Activated CD4-positive, CD25-positive, alpha-beta regulatory T cell (primary cell): ENCODE results near the gene ATAD3A.
"Not testable (repeated sequence)": the region's sequence is repeated elsewhere in the genome, so short reads cannot be mapped to it uniquely, and the experiment has no call there.

Experiments used
- DNase-seq, 4 experiments: peaks; one replicate each; lab custom pipeline; 2025; lab: John Stamatoyannopoulos, UW

ATAD3A gene

DNA sequence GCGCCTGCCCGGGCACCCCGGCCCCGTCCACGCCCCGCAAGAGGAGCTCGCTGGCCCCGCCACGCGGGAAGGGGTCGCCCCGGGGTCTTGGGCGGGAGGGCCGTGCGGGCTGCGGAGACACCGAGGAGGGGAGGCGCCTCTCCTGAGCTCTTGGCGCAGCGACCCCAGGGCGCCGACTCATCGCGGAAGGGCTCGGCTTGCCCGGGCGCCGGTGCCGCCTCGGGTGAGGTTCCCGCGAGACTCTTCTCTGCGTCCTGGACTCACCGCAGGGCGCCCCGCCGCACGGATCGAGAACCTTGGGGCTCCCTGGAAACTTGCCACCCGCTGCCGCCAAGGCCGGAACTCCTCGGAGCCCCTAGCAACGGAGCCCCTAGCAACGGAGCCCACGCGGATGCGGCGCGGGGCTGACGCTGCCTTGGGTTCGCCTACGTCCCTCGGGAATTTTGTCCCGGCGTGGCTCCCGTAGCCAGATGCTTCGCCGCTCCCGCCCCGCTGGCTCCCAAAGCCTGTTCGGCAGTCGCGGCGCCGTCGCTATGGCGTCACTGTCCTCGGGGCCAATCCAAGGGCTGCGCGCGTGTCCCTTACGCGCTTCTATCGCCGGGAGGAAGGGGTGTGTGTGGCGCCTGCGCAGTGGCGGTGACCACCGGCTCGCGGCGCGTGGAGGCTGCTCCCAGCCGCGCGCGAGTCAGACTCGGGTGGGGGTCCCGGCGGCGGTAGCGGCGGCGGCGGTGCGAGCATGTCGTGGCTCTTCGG lies at the start of gene ATAD3A:
ATAD3A (plus strand) TSS at position 630 of the 753 bp plus-strand sequence; CDS start at position 737, 107 bp downstream.
- peak; percentile 89 to 93 (median 92) for DNase-seq

DNA sequence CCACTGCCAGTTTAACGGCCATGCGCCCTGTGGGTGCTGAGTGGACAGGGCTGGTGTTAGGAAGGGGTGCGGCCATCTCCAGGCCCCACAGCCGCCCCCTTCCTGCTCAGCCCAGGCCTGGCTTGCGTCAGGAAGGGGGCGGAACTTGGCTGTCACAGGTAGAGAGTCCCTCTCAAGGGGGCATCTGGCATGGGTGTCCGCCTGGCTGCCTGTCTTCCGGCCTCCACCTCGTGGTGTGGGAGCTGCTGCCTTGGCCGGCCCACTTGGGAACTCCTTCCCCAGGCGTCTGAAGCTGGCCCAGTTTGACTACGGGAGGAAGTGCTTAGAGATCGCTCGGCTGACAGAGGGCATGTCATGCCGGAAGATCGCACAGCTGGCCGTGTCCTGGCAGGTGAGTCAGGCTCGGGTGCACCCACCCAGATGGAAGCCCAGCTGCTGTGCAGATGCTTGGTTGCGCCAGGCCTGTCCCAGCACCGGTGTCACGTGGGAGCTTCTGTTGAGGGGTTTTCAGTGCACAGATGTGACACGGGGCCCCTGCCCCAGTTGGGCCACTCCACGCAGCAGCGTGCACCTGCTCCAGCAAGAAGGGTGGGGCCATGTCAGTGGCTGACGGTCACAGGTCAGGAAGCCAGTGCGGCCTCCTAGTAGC lies 49.5 kb upstream of the ATAD3A start:
- DNase-seq: no peak

DNA sequence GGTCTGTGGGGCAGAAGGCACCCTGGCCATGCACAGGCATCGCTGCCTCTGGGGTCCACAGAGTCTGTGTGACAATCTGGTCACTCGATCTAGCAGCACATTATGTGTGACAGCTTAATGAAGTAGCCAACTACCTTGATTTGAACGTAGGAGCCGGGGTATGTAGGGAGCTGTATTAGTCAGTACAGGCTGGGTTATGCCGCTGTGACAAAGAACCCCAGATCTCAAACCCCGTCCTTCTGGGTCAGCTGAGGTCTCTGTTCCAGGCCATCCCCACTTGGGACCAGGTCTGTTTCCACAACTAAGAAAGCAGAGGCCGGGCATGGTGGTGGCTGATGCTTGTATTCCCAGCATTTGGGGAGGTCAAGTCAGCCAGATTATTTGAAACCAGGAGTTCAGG lies 48.6 kb upstream of the ATAD3A start:
- no peak for DNase-seq

- not testable (repeated sequence) for DNase-seq
These were observed 43.6 kb upstream of the ATAD3A start for GRCh38 chr1:1468196-1468985.

DNA sequence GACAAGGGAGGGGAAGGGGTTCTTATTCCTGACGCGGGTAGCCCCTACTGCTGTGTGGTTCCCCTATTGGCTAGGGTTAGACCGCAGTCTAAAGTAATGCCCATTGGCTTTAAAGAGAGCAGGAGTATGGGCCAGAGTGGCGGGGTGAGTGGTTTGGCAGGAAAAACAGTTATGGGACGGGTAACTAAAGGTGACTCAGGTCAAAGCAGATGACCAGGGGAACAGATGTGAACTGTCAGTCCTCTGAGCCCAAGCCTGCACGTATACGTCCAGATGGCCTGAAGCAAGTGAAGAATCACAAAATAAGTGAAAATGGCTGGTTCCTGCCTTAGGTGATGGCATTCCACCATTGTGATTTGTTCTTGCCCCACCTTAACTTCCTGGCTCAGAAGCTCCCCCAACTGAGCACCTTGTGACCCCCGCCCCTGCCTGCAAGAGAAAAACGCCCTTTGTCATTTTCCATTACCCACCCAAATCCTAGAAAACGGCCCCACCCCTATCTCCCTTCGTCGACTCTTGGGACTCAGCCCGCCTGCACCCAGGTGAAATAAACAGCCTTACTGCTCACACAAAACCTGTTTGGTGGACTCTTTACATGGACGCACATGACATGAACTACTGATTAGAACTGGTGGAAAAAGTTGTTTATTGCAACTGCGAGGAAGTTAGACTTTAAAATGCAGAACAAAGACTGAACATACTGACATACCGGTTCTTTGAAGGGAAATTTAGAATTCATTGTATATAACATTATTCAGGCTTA lies 41.2 kb upstream of the ATAD3A start:
- no peak for DNase-seq

GRCh38 chr1:1471389-1472052 lies 40.4 kb upstream of the ATAD3A start, which contains the start of gene ATAD3B:
Gene ATAD3B (plus strand): TSS chr1:1471765. CDS start chr1:1471885, 120 bp downstream.
- peak; percentile 77 to 84 (median 80) for DNase-seq

DNA sequence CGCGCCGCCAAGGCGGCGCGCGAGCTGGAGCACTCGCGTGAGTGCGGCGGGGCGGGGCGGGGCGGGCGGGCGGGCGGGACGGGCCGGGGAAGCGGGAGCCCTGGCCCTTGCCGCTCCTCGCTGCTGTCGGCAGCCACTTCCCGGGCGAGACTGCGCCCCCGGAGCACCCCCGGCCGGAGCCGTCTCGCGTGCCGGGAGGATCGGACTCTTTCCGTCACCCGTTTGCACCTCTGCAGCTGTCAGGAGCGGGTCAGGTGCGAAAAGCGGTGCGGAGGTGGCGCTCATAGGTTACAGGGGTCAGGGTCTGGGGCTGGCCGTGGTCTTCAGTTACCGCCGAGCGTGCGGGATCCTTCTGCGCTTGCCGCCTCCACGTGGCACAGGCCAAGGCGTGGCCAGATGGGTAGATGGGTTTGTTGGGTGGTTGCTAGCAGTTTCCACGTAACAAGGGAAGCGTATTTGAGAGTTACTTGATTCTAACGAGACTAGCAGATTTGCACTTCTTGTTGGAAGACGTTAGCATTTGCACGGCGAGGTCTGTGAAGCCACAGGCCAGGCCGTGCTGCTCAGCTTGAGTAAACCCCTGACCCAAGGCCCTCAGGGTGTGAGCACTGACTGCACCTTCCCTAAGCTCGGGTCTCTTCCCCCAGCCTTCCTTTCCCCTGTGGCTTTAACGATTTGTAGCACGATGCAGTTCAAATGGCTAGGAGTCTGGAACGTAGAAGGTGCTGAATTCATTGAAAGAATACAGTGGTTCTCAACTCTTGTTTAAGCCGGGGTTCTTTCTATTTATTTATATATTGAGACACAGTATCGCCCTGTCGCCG lies 39.7 kb upstream of the ATAD3A start:
- not testable (repeated sequence) for DNase-seq

- not testable (repeated sequence) for DNase-seq
These were observed 36.0 kb upstream of the ATAD3A start for GRCh38 chr1:1476011-1476410.

DNA sequence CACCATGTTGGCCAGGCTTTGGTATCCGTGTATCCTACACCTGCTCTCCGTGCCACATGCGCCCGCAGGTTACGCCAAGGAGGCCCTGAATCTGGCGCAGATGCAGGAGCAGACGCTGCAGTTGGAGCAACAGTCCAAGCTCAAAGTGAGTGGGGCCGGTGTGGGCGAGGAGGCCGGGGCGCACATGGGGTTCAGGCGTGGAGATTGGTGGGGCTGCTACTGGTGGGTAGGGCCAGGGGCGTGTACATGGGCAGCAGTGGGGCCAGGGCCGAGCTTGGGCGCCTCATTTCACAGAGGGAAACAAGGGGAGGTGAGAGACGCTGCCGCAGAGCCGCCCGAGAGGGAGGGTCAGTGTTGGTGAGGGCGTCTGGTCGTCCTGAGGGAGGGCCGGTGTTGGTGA lies 34.8 kb upstream of the ATAD3A start:
- DNase-seq: no peak

DNA sequence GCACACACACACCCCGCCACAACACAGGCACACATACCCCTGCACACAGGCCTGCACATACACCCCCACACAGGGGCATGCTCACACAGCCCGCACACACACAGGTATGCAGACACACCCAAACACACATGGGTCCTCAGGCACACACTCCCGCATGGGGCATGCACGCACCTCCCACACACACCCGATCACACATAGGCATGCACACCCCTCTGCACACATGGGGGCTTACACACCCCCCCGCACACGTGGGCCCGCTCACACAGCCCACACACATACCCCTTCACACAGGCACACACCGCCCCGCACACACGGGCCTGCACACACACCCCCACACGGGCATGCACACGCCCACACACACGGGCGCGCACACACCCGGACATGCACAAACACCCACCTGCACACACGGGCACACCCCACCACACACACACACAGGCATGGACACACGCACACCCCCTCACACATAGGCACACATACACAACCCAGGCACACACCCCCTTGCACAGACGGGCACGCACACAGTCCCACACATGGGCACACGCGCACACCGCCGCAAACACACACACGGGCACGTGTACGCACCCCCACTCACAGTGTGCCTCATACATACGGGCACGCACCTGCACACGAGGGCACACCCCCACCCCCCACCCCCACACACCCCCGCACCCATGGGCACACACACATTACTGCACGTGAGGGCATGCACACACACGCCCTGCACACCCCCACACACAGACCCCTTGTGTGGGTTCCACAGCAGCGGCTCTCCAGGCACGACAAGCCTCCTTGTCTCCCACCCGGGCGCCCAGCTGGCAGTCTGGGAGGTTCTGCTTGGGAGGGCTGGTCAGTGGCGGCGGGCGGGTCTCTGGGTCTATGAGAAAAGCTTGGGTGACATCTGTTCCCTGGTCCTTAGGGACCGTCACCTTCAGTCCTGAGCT lies 32.1 kb upstream of the ATAD3A start:
- DNase-seq: no peak

DNA sequence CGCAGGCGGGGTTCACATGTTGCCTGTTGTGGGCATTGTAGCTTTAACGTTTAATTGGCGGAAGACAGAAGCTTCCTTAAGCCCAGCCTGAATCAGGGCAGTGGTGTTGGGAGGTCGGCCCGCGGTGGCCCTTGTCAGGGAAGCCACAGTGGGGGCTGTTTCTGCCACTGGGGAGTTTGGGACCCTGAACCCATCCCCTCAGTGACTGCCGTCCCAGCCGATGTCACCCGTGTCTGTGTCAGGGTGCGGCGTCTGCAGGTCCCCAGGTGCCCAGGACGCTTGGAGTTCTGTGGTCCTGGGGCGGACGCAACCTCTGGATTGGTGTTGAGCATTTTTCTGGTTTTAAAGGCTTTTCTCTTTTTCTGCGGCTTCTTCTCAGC lies 31.5 kb upstream of the ATAD3A start:
- not testable (repeated sequence) for DNase-seq

DNA sequence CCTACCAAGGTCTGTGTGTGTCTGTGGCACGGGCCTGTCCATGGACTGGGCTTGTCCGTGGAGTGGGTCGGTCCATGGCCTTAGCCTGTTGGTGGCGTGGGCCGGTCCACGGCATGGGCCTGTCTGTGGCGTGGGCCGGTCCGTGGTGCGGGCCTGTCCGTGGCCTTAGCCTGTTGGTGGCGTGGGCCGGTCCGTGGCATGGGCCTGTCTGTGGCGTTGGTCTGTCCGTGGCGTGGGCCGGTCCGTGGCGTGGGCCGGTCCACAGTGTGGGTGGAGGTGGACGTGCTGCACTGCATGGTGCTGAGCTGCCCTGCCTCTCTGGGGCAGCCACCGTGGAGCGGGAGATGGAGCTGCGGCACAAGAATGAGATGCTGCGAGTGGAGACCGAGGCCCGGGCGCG lies 30.2 kb upstream of the ATAD3A start:
- DNase-seq: not testable (repeated sequence)

DNA sequence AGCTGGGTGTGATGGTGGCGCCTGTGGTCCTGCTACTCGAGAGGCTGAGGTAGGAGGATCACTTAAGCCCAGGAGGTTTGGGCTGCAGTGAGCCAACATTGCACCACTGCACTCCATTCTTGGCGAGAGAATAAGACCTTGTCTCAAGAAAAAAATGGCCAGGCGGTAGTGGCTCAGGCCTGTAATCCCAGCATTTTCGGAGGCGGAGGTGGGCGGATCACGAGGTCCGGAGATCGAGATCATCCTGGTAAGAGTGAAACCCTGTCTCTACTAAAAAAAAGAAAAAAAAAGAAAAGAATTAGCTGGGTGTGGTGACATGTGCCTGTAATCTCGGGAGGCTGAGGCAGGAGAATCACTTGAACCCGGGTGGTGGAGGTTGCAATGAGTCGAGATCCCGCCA lies 29.1 kb upstream of the ATAD3A start:
- no peak for DNase-seq

DNA sequence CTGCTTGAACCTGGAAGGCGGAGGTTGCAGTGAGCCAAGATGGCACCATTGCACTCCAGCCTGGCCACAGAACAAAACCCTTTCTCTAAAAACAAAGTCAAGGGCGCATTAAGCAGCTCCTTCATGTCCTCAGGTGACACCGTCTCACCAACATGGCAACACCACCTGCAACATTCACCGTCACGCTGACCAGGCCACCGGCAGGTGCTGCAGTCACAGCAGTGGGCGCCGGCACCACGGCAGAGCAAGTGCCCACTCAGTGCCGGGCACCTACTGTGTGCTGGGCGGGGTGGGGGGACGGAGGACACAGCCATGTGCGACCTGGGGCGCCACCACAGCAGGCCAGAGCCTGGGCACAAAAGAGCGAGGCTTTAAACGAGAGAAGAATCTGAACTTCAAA lies 28.2 kb upstream of the ATAD3A start:
- DNase-seq: no peak

DNA sequence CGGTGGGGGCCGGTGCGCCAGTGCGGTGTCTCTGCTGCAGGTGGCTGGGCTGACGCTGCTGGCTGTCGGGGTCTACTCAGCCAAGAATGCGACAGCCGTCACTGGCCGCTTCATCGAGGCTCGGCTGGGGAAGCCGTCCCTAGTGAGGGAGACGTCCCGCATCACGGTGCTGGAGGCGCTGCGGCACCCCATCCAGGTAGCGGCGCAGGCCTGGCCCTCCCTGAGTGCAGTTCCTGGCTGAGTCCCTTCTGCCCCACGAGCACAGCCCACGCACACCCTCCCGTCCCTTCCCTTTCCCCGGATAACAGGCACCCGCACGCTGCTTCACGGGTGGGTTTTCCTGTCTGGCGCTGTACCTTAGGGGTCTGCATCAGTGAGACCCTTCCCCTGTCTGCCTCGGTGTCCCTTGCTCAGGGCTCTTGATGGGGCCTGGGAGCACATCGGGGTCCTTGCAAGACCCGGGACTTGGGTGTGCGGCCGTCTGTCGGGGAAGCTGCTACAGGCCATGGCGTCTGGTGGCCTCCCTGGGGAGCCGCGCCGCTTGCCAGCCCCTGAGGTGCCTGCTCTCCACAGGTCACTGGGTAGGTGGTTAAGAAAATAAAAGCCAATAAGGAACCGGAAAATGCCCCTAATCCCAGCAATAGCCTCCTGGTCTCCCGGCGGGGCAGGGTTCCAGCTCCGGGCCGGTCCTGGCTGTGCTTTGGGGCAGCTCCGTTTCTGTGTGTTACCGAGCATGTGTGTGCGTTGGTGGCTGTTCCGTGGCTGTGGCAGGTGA lies 26.8 kb upstream of the ATAD3A start:
- not testable (repeated sequence) for DNase-seq

GRCh38 chr1:1485755-1486317 lies 26.1 kb upstream of the ATAD3A start:
- DNase-seq: not testable (repeated sequence)

GRCh38 chr1:1487701-1488100 lies 24.3 kb upstream of the ATAD3A start:
- DNase-seq: no peak

DNA sequence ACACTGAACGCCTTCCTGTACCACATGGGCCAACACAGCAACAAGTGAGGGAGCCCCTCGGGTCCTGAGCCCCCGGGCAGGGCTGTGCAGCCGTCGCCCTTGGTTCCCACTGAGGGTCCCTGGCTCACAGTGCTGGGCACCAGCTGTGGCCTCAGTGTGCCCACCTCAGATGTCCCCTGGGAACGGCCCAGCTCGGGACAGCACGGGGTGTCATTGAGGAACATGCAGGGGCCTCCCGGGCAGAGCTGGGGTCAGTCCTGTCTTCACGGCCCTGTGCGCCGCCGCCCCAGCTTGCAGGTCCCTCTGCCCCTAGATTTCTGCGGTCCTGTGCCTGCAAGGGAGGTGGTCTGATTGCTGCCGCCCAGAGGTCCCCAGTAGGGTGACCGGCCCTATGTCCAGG lies 22.7 kb upstream of the ATAD3A start:
- no peak for DNase-seq
